ENCODE measurements around the gene SELENOO. TPM values are rescaled to one million over a fixed set of nuclear protein-coding genes. Genes with fewer than 3 reads are reported as not detected.

The SELENOO gene
- total RNA-seq, 1 experiment from 2014 or later, result 19.0 TPM

DNA sequence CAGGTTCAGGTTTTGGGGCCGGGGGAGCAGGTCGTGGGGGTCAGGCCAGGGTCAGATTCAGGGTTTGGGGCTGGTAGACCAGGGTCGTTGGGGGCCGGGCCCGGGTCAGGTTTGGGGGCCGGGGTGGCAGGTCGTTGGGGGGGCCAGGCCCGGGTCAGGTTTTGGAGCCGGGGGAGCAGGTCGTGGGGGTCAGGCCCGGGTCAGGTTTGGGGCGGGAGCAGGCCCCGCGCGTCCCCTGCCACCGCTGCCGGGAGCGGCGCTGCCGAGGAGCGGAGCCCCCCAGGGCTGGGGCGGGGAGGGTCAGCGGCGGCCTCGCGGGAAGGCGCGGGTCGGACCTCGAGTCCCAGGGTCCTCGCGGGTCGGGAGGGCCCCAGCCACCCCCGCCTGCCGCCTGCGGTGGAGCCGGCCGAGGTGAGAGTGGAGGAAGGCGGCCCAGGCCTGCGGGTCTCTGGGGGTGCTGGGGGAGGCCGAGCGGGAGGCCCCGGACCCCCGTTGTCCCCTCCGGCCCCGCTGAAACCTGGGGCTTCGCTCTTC lies 14.6 kb upstream of the SELENOO start:
- Histone ChIP-seq H3K4me1 (ENCODE audit: insufficient read depth, low read length) (no peaks in the 10 kb centered on the region), H2BK12ac (ENCODE audit: insufficient read length, low read depth, low read length) (no peak overlapping the region), H3K79me2 (ENCODE audit: insufficient read depth, low read length) (peaks cover 5% of the 10 kb centered on the region; the same call in 1 of the 2 replicates), H3K9ac (ENCODE audit: extremely low read depth, insufficient read length, low read length) (no peak overlapping the region), H4K20me1 (ENCODE audit: control insufficient read depth, insufficient read depth, insufficient read length) (no peaks in the 10 kb centered on the region), H2BK120ac (ENCODE audit: low read depth, low read length, poor library complexity, severe bottlenecking) (no peak overlapping the region), H3K9me3 (ENCODE audit: control insufficient read depth, low read depth, low read length) (no peaks in the 10 kb centered on the region), H4K91ac (ENCODE audit: insufficient read length, low read depth, low read length) (no peak overlapping the region), H3K23me2 (ENCODE audit: insufficient read length, low read depth, low read length, poor library complexity, severe bottlenecking) (peaks cover 17% of the 10 kb centered on the region), H3K27me3 (ENCODE audit: insufficient read depth, low read length) (no peaks in the 10 kb centered on the region), H2AFZ (ENCODE audit: low read length) (no peak overlapping the region), H3K79me1 (ENCODE audit: insufficient read depth, low read depth, low read length, poor library complexity, severe bottlenecking) (no peaks in the 10 kb centered on the region), H2AK5ac (ENCODE audit: insufficient read length, low read length) (no peak overlapping the region), H2BK20ac (ENCODE audit: low read depth, low read length, poor library complexity, severe bottlenecking) (no peak overlapping the region), H4K5ac (ENCODE audit: insufficient read length, low read depth, low read length) (no peak overlapping the region), H2BK5ac (ENCODE audit: insufficient read length, low read length) (no peak overlapping the region), H3K23ac (ENCODE audit: insufficient read length, low read depth, low read length) (no peak overlapping the region), H4K8ac (replicated peaks; ENCODE audit: insufficient read length, low read depth, low read length) (no peak overlapping the region), H3K14ac (ENCODE audit: insufficient read depth, low read length) (no peak overlapping the region; the same call in 1 of the 2 replicates), H3K18ac (ENCODE audit: insufficient read length, low read depth, low read length) (no peak overlapping the region), H3K4ac (ENCODE audit: low read depth, low read length) (no peak overlapping the region), H3K4me2 (ENCODE audit: insufficient read depth, insufficient read length, low read length) (peak overlapping the region; percentile 58), H3K27ac (ENCODE audit: insufficient read length, low read depth, low read length) (no peak overlapping the region), H3T11ph (ENCODE audit: low read length) (no peak overlapping the region), H2BK15ac (ENCODE audit: low read depth, low read length) (no peak overlapping the region), H3K56ac (ENCODE audit: insufficient read length, low read depth, low read length) (no peak overlapping the region)
- DNase-seq, result no peak
- Mint-ChIP-seq H3K27ac (0 out of 7 replicates have a peak overlapping the region, but pooled peaks of 1 of the 3 experiments have one; percentile 9), H3K9me3 (no peaks in the 10 kb centered on the region), H3K27me3 (ENCODE audit: low read depth) (no peaks in the 10 kb centered on the region; the same call in none of the 2 replicates), H3K36me3 (ENCODE audit: insufficient read depth in 1 of 3, low read depth in 3 of 3) (peaks cover 0 to 3% (median 1%) of the 10 kb centered on the region in 3 experiments; a peak in 5 of 7 replicates), H3K4me3 (peak overlapping the region; percentile 85 to 91), H3K4me1 (peaks cover 10 to 21% of the 10 kb centered on the region in 2 experiments)
- TF ChIP-seq, protein P1, sequence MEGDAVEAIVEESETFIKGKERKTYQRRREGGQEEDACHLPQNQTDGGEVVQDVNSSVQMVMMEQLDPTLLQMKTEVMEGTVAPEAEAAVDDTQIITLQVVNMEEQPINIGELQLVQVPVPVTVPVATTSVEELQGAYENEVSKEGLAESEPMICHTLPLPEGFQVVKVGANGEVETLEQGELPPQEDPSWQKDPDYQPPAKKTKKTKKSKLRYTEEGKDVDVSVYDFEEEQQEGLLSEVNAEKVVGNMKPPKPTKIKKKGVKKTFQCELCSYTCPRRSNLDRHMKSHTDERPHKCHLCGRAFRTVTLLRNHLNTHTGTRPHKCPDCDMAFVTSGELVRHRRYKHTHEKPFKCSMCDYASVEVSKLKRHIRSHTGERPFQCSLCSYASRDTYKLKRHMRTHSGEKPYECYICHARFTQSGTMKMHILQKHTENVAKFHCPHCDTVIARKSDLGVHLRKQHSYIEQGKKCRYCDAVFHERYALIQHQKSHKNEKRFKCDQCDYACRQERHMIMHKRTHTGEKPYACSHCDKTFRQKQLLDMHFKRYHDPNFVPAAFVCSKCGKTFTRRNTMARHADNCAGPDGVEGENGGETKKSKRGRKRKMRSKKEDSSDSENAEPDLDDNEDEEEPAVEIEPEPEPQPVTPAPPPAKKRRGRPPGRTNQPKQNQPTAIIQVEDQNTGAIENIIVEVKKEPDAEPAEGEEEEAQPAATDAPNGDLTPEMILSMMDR (conservative IDR thresholded peaks at IDR 0.05), result no peak
- no CpG with 5 or more reads among the region's 47 CpGs for WGBS (ENCODE audit: extremely low coverage, insufficient read length, low lambda C conversion rate)

Measured in H9 (cell line).